GM18508 (cell line): Measurements from ENCODE around the gene THRSP.
"Not testable (repeated sequence)": the region's sequence is repeated elsewhere in the genome, so short reads cannot be mapped to it uniquely, and the experiment has no call there.

Experiments used
- ATAC-seq: cut with Tn5 transposase; IDR thresholded peaks from one replicate; pipeline ENCODE4 v1.9.1; 2021; ENCODE audit warnings: moderate number of reproducible peaks; ENCODE audit not compliant: insufficient read depth, unreplicated experiment

THRSP gene

GRCh38 chr11:78038697-78039313 is 24.9 kb upstream of the THRSP start:
- ATAC-seq, result no peak

DNA sequence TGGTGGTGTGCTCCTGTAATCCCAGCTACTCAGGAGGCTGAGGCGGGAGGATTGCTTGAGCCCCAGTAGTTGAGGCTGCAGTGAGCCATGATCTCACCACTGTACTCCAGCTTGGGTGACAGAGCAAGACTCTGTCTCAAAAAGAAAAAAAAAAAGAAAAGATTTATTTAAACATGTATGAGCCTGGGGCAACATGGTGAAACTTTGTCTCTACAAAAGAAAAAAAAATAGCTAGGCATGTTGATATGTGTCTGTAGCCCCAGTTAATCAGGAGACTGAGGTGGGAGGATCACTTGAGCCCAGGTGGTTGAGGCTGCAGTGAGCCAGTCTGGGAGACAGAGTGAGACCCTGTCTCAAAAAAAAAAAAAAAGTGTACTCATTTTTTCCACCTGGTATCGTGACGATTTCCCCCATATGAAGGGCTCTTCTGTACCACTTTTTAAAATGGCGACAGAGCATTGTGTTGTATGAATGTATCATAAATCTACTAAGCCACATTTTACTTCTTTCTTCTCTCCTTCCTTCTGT is 24.2 kb upstream of the THRSP start:
- no peak for ATAC-seq

GRCh38 chr11:78039919-78040671 is 23.6 kb upstream of the THRSP start:
- ATAC-seq, result no peak

DNA sequence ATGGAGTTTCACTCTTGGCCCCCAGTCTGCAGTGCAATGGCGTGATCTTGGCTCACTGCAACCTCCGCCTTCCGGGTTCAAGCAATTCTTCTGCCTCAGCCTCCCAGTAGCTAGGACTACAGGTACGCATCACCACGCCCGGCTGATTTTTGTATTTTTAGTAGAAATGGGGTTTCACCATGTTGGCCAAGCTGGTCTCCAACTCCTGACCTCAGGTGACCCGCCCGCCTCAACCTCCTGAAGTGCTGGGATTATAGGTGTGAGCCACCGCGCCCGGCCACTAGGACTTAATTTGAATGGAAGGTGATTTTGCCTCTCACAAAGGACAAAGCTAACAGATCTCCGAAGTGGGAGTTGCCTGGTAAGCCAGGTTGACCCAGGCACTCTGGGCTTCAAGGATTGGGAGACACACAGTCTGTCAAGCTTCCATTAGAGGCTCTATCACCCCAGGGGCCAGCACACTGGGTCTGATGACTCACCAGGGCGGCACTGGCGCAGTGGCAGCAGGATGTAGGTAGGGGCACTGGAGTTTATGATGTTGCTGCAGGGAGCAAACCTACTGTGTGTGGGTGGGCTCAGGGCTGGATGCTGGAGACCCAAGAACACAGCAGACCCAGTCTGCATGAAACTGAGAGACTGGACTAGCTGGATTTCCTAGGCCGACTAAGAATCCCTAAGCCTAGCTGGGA is 22.8 kb upstream of the THRSP start:
- ATAC-seq, result no peak

DNA sequence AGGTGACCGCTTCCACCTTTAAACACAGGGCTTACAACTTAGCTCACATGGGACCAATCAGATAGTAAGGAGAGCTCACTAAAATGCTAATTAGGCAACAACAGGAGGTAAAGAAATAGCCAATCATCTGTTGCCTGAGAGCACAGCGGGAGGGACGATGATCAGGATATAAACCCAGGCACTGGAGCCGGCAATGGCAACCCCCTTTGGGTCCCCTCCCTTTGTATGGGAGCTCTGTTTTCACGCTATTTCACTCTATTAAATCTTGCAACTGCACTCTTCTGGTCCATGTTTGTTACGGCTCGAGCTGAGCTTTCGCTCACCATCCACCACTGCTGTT is 22.3 kb upstream of the THRSP start:
- not testable (repeated sequence) for ATAC-seq

DNA sequence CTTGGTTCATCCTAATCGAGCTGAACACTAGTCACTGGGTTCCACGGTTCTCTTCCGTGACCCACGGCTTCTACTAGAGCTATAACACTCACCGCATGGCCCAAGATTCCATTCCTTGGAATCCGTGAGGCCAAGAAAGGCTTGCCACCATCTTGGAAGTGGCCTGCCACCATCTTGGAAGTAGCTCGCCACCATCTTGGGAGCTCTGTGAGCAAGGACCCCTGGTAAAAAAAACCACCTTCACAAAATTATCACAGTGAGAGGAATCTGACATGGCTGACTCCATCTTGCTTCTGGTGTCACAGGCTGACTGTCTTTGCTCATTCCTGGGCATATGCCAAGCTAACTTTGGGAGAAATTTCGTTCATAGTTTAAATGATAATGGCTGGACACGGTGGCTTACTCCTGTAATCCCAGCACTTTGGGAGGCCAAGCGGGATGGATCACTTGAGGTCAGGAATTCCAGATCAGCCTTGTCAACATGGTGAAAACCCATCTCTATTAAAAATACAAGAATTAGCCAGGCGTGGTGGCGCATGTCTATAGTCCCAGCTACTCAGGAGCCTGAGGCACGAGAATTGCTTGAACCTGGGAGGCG is 21.7 kb upstream of the THRSP start:
- ATAC-seq, result no peak

DNA sequence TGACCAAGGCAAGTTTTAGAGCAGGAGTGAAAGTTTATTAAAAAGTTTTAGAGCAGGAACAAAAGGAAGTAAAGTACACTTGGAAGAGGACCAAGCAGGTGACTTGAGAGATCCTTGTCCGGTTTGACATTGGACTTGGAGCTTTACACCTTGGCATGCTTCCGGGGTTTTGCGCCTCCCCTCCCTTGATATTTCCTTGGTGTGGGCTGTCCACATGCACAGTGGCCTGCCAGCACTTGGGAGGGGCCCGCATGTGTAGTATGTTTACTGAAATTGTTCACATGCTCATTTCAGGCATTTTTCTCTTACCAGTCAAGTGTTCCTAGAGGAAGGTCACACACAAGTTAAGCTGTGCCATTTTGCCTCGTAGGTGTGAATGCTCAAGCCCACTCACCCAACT is 19.0 kb upstream of the THRSP start:
- no peak for ATAC-seq

DNA sequence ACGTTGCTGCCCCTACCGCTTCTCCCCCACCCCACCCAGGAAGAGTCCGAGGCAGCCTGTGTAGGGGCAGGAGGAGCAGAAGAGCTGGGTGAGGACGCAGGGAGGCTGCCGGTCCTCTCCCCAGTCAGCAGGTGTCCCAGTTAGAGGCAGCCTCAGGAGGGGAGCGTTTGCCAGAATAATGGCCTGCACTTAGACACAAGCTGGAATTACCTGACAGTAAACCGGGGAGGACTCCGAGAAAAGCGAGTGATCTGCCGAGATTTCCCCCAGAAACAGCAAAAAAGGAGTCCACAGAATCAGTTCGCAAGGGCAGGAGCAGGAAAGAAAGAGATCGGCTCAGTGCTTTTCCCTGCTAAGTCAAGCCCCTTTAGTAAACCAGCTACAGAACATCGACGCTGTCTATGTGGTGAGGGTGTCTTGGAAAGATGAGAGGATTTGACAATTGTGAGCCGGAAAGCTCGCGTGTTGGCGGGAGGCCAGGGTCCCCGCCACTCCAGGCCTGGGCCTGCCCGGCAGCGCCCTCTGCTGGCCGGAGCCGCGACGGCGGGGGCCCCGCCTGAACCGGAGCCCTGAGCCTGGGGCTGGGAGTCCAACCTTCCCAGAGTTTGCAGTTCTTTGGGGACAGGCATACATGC is 17.7 kb upstream of the THRSP start:
- no peak for ATAC-seq

DNA sequence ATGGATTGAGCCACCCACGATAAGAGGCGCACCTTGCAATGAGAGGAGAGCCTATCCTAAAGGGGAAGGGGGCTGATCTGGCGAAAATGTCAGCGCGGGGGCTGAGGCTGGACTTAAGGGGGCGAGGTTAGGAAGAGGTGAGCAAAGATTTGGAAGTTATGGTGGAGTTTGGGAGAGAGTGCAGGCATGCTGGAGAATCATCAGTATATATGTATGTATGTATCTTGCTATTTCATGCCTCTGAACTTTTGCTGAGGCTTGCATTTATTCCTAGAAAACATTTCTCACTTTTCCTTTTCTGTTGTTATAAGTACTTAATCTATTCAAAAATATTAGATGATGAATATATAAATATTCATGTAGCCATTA is 17.2 kb upstream of the THRSP start:
- no peak for ATAC-seq

- no peak for ATAC-seq
Measured at GRCh38 chr11:78048561-78048960, 15.1 kb upstream of the THRSP start.

- ATAC-seq, result no peak
Measured at GRCh38 chr11:78049348-78049747, 14.3 kb upstream of the THRSP start.

DNA sequence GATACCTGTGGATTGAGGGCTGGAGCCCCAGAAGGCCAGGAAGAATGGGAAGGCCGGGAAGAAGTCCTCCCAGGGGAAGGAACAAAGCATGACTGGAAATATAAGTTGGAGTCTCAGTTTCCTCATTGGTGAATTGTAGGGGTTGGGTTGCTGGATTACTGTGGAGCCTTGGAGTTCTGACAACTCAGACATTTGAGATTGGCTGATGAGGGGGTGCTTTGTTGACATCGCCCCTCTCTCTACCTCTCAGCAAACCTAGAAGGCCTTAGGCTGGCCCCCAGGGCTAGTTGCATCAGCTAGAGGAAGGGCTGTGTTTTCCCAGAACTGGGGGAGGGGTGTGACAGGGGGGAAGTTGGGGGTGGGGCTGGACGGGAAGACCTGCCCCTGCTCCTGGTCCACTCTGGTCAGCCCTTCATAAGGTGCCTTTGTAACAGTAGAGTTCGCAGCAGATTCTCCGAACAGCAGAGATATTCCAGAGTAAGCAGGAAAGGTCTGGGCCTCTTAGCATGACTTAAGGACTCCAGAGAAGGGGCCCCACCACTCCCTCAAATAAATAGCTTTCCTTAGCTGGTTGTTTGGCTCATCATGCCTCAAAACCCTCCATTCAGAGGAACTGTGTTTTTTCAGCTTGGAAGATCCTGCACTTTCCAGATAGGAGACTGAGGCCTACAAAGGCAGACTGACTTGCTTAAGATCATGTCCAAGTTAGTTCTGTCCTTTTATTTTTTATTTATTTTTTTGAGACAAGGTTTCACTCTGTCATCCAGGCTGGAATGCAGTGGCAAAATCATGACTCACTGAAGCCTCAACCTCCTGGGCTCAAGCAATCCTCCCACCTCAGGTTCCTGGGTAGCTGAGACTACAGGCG is 12.5 kb upstream of the THRSP start:
- no peak for ATAC-seq

DNA sequence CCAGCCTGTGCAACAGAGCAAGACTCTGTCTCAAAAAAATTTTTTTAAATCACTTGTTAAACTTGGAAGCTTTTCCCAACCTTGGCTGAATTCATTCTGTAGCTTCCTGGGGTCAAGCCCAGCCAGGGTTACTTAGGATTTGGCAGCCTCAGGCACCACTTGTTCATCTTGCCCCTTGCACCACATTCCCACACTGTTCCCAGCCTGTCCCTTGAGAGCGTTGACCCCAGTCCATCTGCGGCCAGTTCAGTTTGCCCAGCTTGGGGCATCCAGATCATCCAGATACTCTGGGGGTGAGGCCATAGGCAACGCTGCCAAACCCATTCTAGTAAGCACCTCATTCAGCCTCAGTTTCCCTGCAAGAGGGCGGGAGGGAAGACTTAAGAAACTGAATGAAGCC is 8.7 kb upstream of the THRSP start:
- no peak for ATAC-seq

- no peak for ATAC-seq
Measured at GRCh38 chr11:78056093-78056492, 7.6 kb upstream of the THRSP start.

GRCh38 chr11:78057462-78058055 is 6.1 kb upstream of the THRSP start:
- no peak for ATAC-seq

DNA sequence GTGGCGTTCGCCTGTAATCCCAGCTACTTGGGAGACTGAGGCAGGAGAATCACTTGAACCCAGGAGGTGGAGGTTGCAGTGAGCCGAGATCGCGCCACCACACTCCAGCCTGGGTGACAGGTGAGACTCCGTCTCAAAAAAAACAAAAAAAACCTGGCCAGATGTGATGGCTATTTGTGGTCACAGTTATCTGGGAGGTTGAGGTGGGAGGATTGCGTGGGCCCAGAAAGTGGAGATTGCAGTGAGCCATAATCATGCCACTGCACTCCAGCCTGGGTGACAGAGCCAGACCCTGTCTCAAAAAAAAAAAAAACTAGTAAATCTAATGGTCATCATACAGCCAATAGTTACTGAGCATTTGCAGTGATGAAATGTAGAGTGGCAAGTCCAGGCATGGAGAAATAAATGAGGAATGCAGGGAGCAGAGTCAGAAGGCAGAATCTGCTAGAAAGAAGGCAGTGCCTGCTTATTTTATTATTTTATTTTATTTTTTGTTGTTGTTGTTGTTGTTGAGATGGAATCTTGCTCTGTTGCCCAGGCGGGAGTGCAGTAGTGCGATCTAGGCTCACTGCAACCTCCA is 3.8 kb upstream of the THRSP start:
- ATAC-seq, result not testable (repeated sequence)

- ATAC-seq, result no peak
Measured at GRCh38 chr11:78060533-78060932, 3.1 kb upstream of the THRSP start.

DNA sequence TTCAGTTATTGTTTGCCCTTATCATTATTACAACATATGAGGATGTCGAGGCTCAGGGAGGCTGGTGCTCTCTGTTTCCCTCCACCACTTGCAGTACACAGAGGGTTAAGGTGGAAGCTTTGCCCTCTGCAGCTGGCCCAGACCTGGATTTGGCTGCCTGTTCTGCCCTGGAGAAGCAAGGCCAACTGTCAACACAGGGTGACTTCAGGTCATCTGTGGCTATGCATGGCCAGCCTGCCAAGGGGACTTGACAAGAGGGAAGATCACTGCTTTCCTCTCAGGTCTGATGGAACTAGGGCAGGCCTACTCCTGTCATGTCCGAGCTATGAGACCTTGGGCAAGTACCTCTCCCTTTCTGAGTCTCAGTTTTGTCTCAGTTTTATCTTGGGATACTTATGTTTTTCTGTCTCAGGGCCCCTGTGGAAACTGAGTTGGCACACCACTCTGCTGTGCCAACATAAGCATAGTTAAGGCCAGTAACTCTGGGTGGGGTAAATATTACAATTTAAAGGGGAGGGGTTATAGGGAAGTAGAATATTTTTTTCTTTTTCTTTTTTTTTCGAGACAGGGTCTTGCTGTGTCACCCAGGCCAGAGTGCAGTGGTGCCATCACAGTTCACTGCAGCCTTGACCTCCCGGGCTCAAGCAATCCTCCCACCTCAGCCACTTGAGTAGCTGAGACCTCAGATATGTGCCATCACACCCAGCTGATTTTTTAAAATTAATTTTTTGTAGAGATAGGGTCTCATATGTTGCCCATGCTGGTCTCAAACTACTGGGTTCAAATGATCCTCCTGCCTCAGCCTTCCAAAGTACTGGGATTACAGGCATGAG is 2.4 kb upstream of the THRSP start:
- ATAC-seq, result no peak
